Activated CD4-positive, alpha-beta T cell treated with anti-CD3 and anti-CD28 coated beads for 4 hours (primary cell): ENCODE results near the gene ADGRE1.
A peak's percentile ranks its signal among the peaks of the same experiment; 100 is the strongest.

Experiments used
- DNase-seq, 2 donors: peaks; one replicate each; pipeline ENCODE4 v3.0.0-alpha.2; 2020

The ADGRE1 gene

DNA sequence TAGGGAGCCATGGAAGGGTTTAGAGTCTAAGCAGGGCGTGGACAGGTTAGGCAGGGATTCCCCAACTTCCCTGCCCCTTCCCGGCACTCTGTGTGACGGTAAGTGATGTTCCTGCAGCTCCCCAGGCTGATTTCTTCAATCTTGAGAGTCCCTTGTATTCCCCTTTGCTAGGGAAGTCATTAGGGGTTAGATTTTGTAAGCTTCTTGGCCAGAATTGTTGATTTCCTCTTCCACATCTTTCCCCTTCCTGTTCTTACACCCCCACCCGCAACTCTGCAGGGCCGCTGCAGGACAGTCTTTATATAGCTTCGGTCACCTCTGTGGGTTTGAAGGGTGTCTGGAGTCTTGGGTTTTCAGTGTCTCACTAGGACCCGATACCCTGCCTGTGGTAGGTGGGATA is 10.6 kb upstream of the ADGRE1 start:
- DNase-seq = no peak

GRCh38 chr19:6877766-6878165 is 9.6 kb upstream of the ADGRE1 start:
- DNase-seq = no peak

DNA sequence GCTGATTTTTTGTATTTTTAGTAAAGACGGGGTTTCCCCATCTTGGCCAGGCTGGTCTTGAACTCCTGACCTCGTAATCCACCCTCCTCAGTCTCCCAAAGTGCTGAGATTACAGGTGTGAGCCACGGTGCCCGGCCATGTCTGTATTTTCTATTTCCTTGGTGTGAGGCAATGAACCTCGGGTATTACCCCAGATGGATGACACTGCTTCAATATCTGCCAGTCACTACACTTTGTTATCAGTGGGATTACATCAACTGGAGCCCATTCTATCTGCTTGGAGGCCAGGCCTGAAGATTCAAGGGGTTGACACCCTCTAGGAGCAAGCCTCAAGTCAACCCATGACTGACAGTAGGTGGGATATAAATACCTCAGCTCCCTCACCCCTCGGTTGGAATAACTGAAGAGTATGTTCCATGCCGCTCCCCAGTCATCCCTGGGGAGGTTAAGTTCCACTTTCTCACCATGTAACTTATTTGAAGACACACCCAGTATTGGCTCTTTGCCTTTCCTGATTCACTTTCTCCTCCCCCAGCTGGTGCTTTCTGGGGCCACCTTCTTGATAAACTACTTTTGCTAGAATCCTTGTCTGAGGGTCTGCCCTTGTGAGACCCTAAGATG is 992 bp upstream of the ADGRE1 start:
- DNase-seq = no peak

DNA sequence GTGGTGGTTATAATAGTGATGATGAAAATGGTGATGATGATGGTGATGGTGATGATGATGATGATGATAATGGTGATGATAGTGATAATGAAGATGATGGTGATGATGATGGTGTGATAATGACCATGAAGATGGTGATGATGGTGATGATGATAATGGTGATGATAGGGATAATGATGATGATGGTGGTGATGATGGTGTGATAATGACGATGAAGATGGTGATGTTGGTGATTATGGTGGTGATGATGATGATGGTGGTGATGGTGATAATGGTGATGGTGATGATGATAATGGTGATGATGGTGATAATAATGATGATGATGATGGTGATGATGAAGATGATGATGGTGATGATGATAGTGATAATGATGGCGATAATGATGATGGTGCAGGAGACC is 1.6 kb downstream of the ADGRE1 start:
- no peak for DNase-seq

- no peak for DNase-seq
These were observed 3.1 kb downstream of the ADGRE1 start for GRCh38 chr19:6890401-6890913.

- peak; percentile 12 to 31 for DNase-seq
These were observed 3.6 kb downstream of the ADGRE1 start for GRCh38 chr19:6890938-6891337.

GRCh38 chr19:6891761-6892385 is 4.5 kb downstream of the ADGRE1 start:
- no peak for DNase-seq

DNA sequence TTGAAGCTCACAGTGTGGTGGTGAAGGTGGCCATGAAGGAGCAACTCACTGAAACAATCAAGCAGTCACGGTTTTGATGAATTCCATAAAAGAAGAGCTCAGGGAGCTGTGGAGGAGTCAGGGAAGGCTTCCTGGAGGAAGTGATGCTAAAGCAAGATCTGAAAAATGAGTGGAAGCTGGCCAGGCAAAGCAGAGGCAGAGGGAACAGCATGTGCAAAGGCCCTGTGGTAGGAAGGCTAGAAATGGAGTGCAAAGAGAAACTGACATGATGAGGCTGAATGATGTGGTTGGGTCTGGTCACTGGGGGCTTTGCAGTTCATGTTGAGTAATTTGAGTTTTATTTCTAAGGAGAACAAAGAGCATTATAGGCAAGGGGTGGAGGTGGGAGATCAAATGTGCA is 6.9 kb downstream of the ADGRE1 start:
- no peak for DNase-seq

GRCh38 chr19:6903446-6903845 is 16.1 kb downstream of the ADGRE1 start:
- no peak for DNase-seq

- no peak for DNase-seq
These were observed 19.2 kb downstream of the ADGRE1 start for GRCh38 chr19:6906559-6907060.

- DNase-seq = no peak
These were observed 24.1 kb downstream of the ADGRE1 start for GRCh38 chr19:6911523-6911922.

DNA sequence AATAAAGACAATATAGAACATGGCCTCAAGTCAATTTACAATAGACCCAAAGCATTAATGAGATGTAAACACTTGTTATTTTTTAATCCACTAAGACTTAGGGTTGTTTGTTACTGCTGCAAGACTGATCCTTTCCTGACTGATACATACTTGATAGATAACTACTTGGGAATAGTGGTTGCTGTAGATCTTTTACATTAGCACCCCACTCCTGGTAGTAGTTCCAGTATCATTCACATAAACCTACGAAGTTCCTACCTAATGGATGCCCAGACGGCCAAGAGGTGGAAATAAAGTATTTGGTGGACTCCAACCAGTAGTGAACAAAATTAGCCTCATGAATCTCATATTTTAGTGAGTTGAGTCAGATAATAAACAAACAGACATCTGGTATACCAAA is 26.9 kb downstream of the ADGRE1 start:
- DNase-seq = no peak

DNA sequence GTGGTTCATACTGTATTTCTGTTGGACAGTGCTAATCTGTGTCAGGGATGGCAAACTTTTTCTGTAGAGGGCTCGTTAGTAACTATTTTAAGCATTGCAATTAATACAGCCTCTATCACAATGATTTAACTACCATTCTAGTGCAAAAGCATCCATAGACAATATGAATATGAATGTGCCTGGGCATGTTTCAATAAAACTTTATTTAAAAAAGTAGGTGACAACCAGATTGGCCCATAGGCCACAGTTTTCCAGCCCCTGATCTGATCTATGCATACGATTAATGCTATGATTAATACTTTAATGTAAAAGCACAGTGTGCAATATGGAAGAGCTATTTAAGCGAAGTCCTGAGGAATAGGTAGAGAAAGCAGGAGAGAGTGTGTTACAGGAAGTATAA is 29.6 kb downstream of the ADGRE1 start:
- no peak for DNase-seq

- no peak for DNase-seq
These were observed 38.0 kb downstream of the ADGRE1 start for GRCh38 chr19:6925386-6925785.

DNA sequence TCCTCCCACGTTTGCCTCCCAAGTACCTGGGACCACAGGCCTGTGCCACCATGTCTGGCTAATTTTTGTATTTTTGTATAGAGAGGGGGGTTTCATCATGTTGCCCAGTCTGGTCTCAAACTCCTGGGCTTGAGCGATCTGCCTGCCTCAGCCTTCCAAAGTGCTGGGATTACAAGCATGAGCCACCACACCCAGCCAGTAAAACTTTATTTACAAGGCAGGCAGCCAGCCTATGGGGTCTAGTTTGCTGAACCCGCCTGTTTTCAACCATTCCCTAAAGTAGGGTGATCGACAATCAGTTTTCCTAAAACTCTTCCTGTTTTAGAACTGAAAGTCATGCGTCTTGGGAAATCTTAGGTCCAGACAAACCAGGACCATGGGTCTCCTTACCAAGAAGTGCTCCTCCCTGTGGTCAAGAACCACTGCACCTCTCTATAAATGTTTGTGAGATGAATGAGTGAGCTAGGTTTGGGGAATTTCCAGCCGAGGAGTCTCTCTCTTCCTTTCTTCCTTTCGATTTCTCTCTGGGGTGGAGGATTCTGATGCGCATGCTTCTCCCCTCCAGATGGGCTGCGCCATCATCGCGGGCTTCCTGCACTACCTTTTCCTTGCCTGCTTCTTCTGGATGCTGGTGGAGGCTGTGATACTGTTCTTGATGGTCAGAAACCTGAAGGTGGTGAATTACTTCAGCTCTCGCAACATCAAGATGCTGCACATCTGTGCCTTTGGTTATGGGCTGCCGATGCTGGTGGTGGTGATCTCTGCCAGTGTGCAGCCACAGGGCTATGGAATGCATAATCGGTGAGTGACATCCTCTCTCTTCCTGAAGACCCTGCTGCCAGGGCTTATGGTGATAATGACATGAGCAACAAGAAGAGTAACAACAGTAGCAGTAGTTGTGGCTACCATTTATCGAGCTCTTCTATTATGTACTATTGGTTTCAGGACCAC is 38.7 kb downstream of the ADGRE1 start:
- peak in 1 of 2 donors; percentile 22 for DNase-seq

DNA sequence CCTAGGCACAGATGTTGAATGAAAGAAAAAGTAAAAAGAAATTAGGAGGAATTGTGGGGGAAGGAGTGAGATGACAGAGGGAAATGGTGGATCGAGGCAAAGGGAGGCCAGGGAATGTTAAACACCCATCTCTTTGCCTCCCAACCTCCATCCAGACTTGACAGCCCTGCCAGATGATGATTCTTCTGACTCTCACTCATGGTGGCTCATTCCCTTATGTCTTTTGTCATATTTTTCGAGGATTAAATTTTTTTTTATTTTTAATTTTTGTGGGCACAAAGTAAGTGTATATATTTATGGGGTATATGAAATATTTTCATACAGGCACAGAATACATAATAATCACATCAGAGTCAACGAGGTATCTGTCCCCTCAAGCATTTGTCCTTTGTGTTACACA is 42.8 kb downstream of the ADGRE1 start:
- no peak for DNase-seq

GRCh38 chr19:6935069-6935468 is 47.7 kb downstream of the ADGRE1 start:
- no peak for DNase-seq

GRCh38 chr19:6935618-6936017 is 48.2 kb downstream of the ADGRE1 start:
- no peak for DNase-seq

DNA sequence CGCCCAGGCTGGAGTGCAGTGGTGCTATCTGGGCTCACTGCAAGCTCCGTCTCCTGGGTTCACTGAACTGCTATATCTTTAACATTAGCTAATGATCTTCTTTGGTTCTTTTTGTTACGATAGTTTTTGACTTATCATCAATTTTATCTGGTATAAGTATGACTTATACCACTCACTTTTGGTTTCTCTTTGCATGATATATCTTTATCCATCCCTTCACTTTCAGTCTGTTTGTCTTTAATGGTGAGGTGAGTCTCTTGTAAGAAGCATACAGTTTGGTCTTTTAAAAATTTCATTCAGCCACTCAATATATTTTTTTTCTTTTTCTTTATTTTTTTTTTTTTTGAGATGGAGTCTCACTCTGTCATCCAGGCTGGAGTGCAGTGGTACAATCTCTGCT is 58.4 kb downstream of the ADGRE1 start:
- no peak for DNase-seq

- DNase-seq = peak in 1 of 2 donors; percentile 4
These were observed 60.4 kb downstream of the ADGRE1 start for GRCh38 chr19:6947745-6948144.

DNA sequence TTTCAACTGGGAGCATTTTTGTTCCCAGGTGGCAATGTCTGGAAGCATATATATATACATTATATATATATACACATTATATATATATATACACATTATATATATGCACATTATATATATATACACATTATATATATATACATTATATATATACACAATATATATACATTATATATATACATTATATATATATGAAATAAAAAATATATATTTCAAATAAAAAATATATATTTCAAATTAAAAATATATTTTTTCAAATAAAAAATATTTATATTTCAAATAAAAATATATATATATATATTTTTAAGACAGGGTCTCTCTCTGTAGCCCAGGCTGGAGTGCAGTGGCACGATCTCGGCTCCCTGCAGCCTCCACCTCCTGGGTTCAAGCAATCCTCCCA is 61.5 kb downstream of the ADGRE1 start:
- no peak for DNase-seq

DNA sequence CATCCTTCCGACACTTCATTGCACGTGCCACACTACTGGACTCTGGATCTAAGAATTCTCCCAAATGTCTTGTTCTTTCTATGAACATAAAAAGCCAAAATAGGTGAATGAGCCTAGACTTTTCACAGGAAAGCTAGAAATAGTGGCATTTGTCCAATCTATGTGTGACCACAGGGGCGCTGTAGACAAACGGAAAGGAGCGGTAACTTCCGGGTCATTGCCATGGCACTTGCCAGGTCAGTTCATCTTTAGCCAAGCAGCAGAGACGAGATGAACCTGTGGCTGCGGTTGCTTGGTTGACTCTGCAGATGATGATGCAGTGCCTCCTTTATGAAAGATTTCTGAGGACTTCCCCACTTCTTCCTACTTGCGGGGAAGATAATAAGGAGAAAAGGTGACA is 65.6 kb downstream of the ADGRE1 start:
- no peak for DNase-seq

DNA sequence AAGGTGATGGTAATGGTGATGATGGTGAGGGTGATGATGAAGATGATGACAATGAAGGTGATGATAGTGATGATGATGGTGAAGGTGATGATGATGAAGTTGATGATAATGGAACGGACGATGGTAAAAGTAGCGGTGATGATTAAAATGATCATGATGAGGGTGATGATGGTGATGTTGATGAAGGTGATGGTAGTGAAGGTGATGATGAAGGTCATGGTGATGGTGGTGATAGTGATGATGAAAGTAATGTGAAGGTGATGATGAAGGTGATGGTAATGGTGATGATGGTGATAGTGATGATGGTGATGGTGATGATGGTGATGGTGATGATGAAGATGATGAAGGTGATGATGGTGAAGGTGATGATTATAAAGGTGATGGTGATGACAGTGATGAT is 67.7 kb downstream of the ADGRE1 start:
- DNase-seq = no peak

DNA sequence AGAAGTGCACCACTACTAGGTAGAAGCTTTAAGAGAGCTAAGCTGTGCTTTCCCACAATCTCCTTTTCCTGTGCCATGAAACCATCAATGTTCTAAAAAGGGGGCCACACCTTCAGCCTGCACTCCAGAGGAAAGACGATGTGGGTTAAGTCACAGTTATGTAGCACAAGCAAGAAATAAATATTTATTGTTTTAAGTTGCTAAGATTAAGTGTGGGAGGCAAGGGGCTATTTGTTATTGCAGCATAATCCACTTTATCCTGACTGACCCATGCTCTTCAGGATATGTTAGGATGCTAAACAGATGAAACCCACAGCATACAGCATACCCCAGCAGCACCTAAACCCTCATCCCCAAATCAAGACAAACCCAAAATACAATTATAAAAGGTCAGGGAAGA is 69.2 kb downstream of the ADGRE1 start:
- DNase-seq = no peak
